Stimulated activated CD8-positive, alpha-beta memory T cell treated with anti-CD3 and anti-CD28 coated beads, Interleukin-4, amount 100 ng/mL, for 48 hours (primary cell): ENCODE data around the gene GPR50.

Source experiments
- DNase-seq: peaks from one replicate; pipeline ENCODE4 v3.0.0-alpha.2; 2020

The GPR50 gene

GRCh38 chrX:151228935-151229334 is 52.6 kb downstream of the GPR50 start:
- no peak for DNase-seq
